Measurements from ENCODE around the gene RANBP1. TPM values are rescaled to one million over a fixed set of nuclear protein-coding genes. Genes with fewer than 3 reads are reported as not detected.

Gene RANBP1
- total and polyA plus RNA-seq, 7 donors: 32.2 to 161 (median 52.1) TPM

DNA sequence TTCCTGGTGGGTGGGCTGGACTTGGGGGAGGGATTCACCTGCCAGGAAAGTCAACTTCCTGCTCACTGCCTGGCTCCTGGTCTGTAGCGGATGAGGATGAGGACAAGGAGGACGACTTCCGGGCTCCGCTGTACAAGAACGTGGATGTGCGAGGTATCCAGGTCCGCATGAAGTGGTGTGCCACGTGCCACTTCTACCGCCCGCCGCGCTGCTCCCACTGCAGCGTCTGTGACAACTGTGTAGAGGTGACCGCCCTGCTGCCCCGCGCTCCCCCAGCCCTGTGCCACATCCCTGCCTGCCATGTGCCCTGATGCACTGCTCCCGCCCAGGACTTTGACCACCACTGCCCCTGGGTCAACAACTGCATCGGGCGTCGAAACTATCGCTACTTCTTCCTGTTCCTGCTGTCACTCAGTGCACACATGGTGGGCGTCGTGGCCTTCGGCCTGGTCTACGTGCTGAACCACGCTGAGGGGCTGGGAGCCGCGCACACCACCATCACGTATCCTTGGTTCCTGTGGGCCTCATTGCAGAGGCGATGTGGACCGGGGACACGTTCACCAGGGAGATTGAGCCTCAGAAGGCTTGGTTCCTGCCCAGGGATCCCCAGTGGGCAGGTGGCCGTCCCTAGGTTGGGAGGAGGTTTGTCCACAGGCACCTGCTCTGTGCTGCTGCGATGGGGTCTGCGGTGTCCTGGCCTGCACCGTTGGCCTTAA lies 23.6 kb downstream of the RANBP1 start:
- WGBS, 3 donors: 94 to 95% (median 95%) methylated on average over 35 to 36 of the region's 36 CpGs
- peaks cover 0 to 28% of the 10 kb centered on the region in 2 donors for H3K36me3 ChIP-seq (ENCODE audit: insufficient read depth in 1 of 2, low read depth in 1 of 2)

DNA sequence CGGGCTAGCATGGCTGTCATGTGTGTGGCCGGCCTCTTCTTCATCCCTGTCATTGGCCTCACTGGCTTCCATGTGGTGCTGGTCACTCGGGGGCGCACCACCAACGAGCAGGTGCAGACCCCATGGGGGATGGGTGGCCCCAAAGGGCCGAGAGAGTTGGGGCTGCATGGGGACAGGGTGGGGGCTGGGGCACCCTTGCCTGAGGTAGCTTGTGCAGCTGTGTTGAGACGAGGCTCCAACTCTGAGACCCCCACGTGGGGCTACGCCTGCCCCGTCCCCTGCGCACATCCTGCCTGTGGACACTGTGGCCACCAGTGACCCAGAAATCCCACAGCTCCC lies 24.2 kb downstream of the RANBP1 start:
- Histone ChIP-seq H3K4me3 (no peak overlapping the region), H3K9me3 (no peaks in the 10 kb centered on the region), H3K27me3 (ENCODE audit: insufficient read depth in 3 of 3, low read length in 2 of 3) (no peaks in the 10 kb centered on the region), H3K27ac (no peak overlapping the region), H3K36me3 (ENCODE audit: insufficient read depth in 1 of 2, low read depth in 1 of 2) (peaks cover 0 to 28% of the 10 kb centered on the region in 2 donors), H3K4me1 (peaks cover 33% of the 10 kb centered on the region)
- no peak for ATAC-seq
- WGBS, 3 donors: 86 to 90% (median 88%) methylated on average over 11 of the region's 11 CpGs
- no peak for DNase-seq
- intact Hi-C loops (cut with DNase I): no loop called here
- TF ChIP-seq, protein P1, sequence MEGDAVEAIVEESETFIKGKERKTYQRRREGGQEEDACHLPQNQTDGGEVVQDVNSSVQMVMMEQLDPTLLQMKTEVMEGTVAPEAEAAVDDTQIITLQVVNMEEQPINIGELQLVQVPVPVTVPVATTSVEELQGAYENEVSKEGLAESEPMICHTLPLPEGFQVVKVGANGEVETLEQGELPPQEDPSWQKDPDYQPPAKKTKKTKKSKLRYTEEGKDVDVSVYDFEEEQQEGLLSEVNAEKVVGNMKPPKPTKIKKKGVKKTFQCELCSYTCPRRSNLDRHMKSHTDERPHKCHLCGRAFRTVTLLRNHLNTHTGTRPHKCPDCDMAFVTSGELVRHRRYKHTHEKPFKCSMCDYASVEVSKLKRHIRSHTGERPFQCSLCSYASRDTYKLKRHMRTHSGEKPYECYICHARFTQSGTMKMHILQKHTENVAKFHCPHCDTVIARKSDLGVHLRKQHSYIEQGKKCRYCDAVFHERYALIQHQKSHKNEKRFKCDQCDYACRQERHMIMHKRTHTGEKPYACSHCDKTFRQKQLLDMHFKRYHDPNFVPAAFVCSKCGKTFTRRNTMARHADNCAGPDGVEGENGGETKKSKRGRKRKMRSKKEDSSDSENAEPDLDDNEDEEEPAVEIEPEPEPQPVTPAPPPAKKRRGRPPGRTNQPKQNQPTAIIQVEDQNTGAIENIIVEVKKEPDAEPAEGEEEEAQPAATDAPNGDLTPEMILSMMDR (IDR thresholded peaks at IDR 0.05): no peak

More for the DNA sequence above, 23.6 kb downstream of the RANBP1 start:
- intact Hi-C loops (cut with DNase I): no loop called here
- Histone ChIP-seq H3K27ac (no peak overlapping the region), H3K27me3 (ENCODE audit: insufficient read depth in 3 of 3, low read length in 2 of 3) (no peaks in the 10 kb centered on the region), H3K4me3 (no peak overlapping the region), H3K4me1 (peaks cover 38% of the 10 kb centered on the region), H3K9me3 (no peaks in the 10 kb centered on the region)
- DNase-seq: no peak
- ATAC-seq: no peak
- TF ChIP-seq, protein P1 (IDR thresholded peaks at IDR 0.05): no peak

DNA sequence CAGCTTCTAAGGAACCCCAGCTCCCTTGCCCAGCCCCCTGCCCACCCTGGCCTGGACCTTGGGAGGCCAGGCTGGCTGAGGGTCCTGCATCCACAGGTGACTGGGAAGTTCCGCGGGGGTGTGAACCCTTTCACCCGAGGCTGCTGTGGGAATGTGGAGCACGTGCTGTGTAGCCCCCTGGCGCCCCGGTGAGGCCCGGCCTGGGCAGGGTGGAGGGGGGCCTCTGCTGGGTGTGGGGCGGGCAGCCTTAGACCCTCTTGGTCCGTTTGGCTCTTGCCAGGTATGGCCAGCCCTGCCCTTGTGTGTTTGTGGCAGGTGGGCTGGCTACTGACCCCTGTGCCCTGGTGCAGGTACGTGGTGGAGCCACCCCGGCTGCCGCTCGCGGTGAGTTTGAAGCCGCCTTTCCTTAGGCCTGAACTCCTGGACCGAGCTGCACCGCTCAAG lies 24.6 kb downstream of the RANBP1 start:
- H3K4me1 ChIP-seq: peaks cover 28% of the 10 kb centered on the region
- DNase-seq (no peak), ATAC-seq (no peak)
- H3K4me3 ChIP-seq: no peak overlapping the region
- intact Hi-C loops (cut with DNase I): no loop called here
- WGBS, 3 donors: 92 to 96% (median 93%) methylated on average over 17 of the region's 17 CpGs
- H3K36me3 ChIP-seq (ENCODE audit: insufficient read depth in 1 of 2, low read depth in 1 of 2): peaks cover 0 to 28% of the 10 kb centered on the region in 2 donors
- TF ChIP-seq, protein P1 (IDR thresholded peaks at IDR 0.05): no peak
- H3K27ac ChIP-seq: no peak overlapping the region
- H3K9me3 ChIP-seq: no peaks in the 10 kb centered on the region
- no peaks in the 10 kb centered on the region for H3K27me3 ChIP-seq (ENCODE audit: insufficient read depth in 3 of 3, low read length in 2 of 3)

DNA sequence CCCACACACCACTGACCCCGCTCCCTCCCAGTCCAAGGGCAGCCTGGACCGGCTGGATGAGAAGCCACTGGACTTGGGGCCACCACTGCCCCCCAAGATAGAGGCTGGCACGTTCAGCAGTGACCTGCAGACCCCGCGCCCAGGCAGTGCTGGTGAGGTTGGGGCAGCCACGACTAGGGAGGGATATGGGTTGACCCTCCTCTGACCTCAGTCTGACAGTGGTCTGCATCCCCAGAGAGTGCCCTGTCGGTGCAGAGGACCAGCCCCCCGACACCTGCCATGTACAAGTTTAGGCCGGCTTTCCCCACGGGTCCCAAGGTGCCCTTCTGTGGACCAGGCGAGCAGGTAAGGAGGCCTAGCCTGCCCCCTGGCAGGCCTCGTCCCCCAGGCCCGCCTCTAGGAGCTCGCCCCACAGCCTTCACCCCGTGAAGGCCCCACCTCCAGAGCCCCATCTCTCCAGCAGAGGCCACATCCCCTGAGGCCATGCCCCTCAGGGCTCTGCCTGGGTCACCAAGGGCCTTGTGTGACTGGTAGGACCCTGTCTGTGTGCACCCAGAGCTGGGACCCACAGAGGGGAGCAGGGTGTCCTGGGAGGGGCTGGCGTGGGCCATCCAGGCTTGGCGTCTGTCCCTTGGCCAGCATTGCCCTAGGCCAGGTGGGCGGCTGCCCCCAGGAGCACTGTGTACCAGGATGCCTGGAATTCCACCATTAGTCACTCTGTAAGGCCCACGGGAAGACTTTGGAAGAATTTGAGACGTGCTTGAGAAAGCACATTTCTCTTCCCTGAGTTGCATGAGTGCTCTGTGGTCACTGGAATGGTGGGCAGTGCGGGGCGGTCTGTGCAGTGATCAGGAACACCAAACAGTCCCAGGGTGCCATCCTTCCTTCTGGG lies 25.5 kb downstream of the RANBP1 start:
- no peak overlapping the region for H3K27ac ChIP-seq
- TF ChIP-seq, protein P1 (IDR thresholded peaks at IDR 0.05): no peak
- no peak for ATAC-seq
- H3K4me3 ChIP-seq: no peak overlapping the region
- peaks cover 0 to 28% of the 10 kb centered on the region in 2 donors for H3K36me3 ChIP-seq (ENCODE audit: insufficient read depth in 1 of 2, low read depth in 1 of 2)
- H3K4me1 ChIP-seq: peaks cover 19% of the 10 kb centered on the region
- H3K27me3 ChIP-seq (ENCODE audit: insufficient read depth in 3 of 3, low read length in 2 of 3): no peaks in the 10 kb centered on the region
- 79 to 82% (median 80%) methylated on average over 19 to 22 of the region's 22 CpGs for WGBS, 3 donors
- no peak for DNase-seq
- no peaks in the 10 kb centered on the region for H3K9me3 ChIP-seq
- intact Hi-C loops (cut with DNase I): no loop called here

Measured in psoas muscle (tissue), 8 donors.